Esophagus squamous epithelium (tissue), 5 donors: ENCODE results near the gene TIMM8B. TPM values are rescaled to one million over a fixed set of nuclear protein-coding genes. Genes with fewer than 3 reads are reported as not detected.
"Not testable (repeated sequence)": the region's sequence is repeated elsewhere in the genome, so short reads cannot be mapped to it uniquely, and the experiment has no call there.

ENCODE experiments used
- DNase-seq: peaks from one replicate; lab custom pipeline; 2025; lab: John Stamatoyannopoulos, UW
- H3K27ac ChIP-seq, 4 donors: fragments of 200-600 bp; sonication (generic); one replicate each; pipeline ENCODE4 v1.5.1; 2016 to 2019; ENCODE audit warnings: mild to moderate bottlenecking in 1 of 4
- H3K27me3 ChIP-seq, 4 donors: fragments of 200-600 bp; sonication (generic); 1 replicate in 3 of 4; 2 replicates in 1 of 4; pipeline versions ENCODE4 v1.5.1 to v1.6.0; 2017 to 2021; ENCODE audit warnings: antibody characterized with exemption in 1 of 4
- H3K36me3 ChIP-seq, 3 donors: fragments of 200-600 bp; sonication (generic); one replicate each; pipeline ENCODE4 v1.5.1; 2016 to 2019
- H3K4me1 ChIP-seq, 3 donors: fragments of 200-600 bp; sonication (generic); one replicate each; pipeline ENCODE4 v1.5.1; 2017 to 2019
- H3K4me3 ChIP-seq, 4 donors: fragments of 200-600 bp; sonication (generic); 1 replicate in 3 of 4; 2 replicates in 1 of 4; pipeline ENCODE4 v1.5.1; 2016 to 2019; ENCODE audit warnings: mild to moderate bottlenecking in 2 of 4, moderate library complexity in 1 of 4
- H3K9me3 ChIP-seq, 3 donors: fragments of 200-600 bp; sonication (generic); one replicate each; pipeline ENCODE4 v1.5.1; 2016 to 2019
- POLR2A ChIP-seq, 4 donors: fragments of 450-650 bp; IDR thresholded peaks; one replicate each; pipeline ENCODE4 v1.6.1; 2017; ENCODE audit warnings: antibody characterized with exemption in 4 of 4, mild to moderate bottlenecking in 4 of 4, moderate library complexity in 3 of 4
- whole genome bisulfite sequencing, 2 donors: methylation state at CpG; one replicate each; pipeline ENCODE4 v1.1.5; 2018; 5-methylcytosine and 5-hydroxymethylcytosine counted together
- intact Hi-C: fragments of 100-400 bp; cut with DNase I; formaldehyde crosslinking; loops from one replicate; pipeline ENCODE4 v1.15.0; 2022
- total RNA-seq, 4 donors: library from RNA; depleted of rRNA; stranded (reverse); fragments of >200 nt; gene quantifications; one replicate each; pipeline ENCODE4 v1.1.0, GENCODE V29; 2016
- TF ChIP-seq, protein P1 (sequence below), 6 experiments: fragments of 450-650 bp in 4 of 6; fragments of 200-600 bp in 2 of 6; sonication (generic) in 2 of 6; IDR thresholded peaks; one replicate each; pipeline ENCODE4 v1.5.1; 2016 to 2019; ENCODE audit warnings: antibody characterized with exemption in 6 of 6, mild to moderate bottlenecking in 4 of 6, moderate library complexity in 4 of 6
- donor health status: DM: yes; HTN: yes; CAD: no.

Gene TIMM8B
- total RNA-seq, 4 donors from 2014 or later = 43.5 to 65.3 (median 62.1) TPM

DNA sequence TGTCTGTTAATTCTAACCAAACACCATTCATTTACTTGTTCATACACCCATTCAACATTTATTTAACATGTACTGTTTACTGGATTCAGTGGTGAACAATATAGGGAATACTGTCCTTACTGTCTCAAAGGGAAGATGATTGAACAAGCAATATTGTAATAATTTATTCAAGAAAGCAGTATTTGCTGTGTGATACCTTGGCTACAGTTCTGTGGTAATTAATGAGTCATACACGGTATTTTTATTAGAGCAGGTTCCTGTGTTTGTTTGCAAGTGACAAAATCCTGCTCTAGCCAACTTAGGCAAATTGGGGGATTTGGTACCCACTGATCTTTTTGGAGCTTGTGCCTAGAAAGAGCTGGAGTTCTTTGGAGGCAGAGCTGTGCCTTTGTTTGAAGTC lies 28.5 kb downstream of the TIMM8B start:
- intact Hi-C loops = no loop called here
- Histone ChIP-seq H3K4me1 (no peaks in the 10 kb centered on the region), H3K36me3 (peaks cover 0 to 100% (median 16%) of the 10 kb centered on the region in 3 donors), H3K9me3 (no peaks in the 10 kb centered on the region), H3K27ac (no peak overlapping the region), H3K4me3 (no peak overlapping the region), H3K27me3 (no peaks in the 10 kb centered on the region)
- 24 to 43% methylated on average over 1 of the region's 1 CpG for WGBS, 2 donors
- TF ChIP-seq, protein P1, sequence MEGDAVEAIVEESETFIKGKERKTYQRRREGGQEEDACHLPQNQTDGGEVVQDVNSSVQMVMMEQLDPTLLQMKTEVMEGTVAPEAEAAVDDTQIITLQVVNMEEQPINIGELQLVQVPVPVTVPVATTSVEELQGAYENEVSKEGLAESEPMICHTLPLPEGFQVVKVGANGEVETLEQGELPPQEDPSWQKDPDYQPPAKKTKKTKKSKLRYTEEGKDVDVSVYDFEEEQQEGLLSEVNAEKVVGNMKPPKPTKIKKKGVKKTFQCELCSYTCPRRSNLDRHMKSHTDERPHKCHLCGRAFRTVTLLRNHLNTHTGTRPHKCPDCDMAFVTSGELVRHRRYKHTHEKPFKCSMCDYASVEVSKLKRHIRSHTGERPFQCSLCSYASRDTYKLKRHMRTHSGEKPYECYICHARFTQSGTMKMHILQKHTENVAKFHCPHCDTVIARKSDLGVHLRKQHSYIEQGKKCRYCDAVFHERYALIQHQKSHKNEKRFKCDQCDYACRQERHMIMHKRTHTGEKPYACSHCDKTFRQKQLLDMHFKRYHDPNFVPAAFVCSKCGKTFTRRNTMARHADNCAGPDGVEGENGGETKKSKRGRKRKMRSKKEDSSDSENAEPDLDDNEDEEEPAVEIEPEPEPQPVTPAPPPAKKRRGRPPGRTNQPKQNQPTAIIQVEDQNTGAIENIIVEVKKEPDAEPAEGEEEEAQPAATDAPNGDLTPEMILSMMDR (IDR thresholded peaks at IDR 0.05) = no peak
- no peak for TF ChIP-seq POLR2A (IDR thresholded peaks at IDR 0.05)
- DNase-seq = no peak

DNA sequence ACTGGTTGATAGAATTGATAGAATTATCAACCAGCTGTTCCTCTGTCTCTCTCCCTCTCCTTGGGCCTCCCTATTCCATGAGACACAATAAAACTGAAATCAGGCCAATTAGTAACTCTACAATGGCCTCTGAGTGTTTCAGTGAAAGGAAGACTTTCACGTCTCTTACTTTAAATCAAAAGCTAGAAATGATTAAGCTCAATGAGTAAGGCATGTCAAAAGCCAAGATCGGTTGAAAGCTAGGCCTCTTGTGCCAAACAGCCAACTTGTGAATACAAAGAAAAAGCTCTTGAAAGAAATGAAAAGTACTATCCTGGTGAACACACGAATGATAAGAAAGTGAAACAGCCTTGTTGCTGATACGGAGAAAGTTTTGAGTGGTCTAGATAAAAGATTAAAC lies 29.4 kb downstream of the TIMM8B start:
- Histone ChIP-seq H3K4me1 (no peaks in the 10 kb centered on the region), H3K27ac (no peak overlapping the region), H3K36me3 (peaks cover 0 to 100% (median 21%) of the 10 kb centered on the region in 3 donors), H3K4me3 (no peak overlapping the region), H3K27me3 (no peaks in the 10 kb centered on the region), H3K9me3 (no peaks in the 10 kb centered on the region)
- DNase-seq = no peak
- intact Hi-C loops = no loop called here
- no peak for TF ChIP-seq POLR2A (IDR thresholded peaks at IDR 0.05)
- TF ChIP-seq, protein P1 (IDR thresholded peaks at IDR 0.05) = no peak
- 38 to 52% methylated on average over 4 of the region's 4 CpGs for WGBS, 2 donors

DNA sequence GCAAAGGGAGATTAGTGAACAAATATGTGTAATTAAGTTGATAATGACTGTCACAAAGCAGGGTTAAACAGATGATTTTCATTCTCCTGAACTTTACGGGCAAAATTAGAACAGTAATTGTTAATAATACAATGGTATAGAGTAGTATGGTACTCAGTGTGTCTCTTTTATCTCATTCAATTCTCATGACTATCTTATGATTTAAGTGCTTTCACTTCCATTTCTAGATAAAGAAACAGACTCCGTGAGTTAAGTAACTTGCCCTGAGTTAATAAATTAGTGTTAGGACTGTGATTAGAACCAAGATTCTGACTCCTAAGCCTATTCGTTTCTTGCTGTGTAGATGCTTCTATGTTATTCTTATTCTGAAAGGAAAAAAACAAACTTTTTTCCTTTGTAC lies 34.8 kb downstream of the TIMM8B start:
- 83 to 85% methylated on average over 3 of the region's 3 CpGs for WGBS, 2 donors
- Histone ChIP-seq H3K9me3 (no peaks in the 10 kb centered on the region), H3K4me3 (no peak overlapping the region), H3K36me3 (peaks cover 0 to 96% (median 17%) of the 10 kb centered on the region in 3 donors), H3K4me1 (peaks cover 0 to 17% (median 0%) of the 10 kb centered on the region in 3 donors), H3K27me3 (no peaks in the 10 kb centered on the region), H3K27ac (no peak overlapping the region)
- no peak for DNase-seq
- intact Hi-C loops = no loop called here
- TF ChIP-seq, protein P1 (IDR thresholded peaks at IDR 0.05) = no peak
- TF ChIP-seq POLR2A (IDR thresholded peaks at IDR 0.05) = no peak

DNA sequence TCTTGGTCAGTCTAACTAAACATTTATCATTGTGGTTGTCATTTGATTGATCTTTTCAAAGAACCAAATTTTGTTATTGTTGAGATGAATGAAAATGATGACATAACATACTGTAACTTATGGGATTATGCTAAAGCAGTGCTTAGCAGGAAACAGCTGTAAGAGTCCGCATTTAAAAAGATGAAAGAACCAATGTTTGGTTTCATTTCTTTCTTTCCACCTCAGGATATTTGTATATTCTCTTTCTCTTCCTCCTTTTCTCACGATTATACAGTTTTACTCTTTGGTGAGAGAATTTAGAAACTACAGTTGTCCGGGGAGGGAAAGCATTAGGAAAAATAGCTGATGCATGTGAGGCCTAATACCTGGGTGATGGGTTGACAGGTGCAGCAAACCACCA lies 35.8 kb downstream of the TIMM8B start:
- TF ChIP-seq, protein P1 (IDR thresholded peaks at IDR 0.05) = no peak
- no peak for TF ChIP-seq POLR2A (IDR thresholded peaks at IDR 0.05)
- WGBS, 2 donors = 72 to 85% methylated on average over 3 of the region's 3 CpGs

DNA sequence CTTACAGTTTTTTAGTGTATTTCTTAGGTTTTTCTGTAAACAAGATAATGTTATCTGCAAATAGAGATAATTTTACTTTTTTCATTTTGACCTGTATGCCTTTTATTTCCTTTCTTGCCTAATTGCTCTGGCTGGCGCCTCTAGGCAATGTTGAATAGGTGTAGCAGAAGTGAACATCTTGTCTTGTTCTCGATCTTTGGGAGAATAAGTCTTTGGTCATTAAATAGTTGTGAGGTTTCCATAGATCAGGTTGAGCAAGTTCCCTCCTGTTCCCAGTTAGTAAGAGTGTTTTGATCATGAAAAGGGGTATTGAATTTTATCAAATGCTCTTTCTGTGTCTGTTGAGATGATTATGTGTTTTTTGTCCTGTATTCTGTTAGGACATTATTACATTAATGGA lies 36.8 kb downstream of the TIMM8B start:
- DNase-seq = no peak
- no peak overlapping the region for H3K27ac ChIP-seq
- no peak for TF ChIP-seq POLR2A (IDR thresholded peaks at IDR 0.05)
- TF ChIP-seq, protein P1 (IDR thresholded peaks at IDR 0.05) = no peak
- H3K9me3 ChIP-seq = no peaks in the 10 kb centered on the region
- H3K27me3 ChIP-seq = no peaks in the 10 kb centered on the region
- 36 to 44% methylated on average over 2 of the region's 2 CpGs for WGBS, 2 donors
- peaks cover 0 to 96% (median 22%) of the 10 kb centered on the region in 3 donors for H3K36me3 ChIP-seq
- H3K4me1 ChIP-seq = peaks cover 0 to 17% (median 0%) of the 10 kb centered on the region in 3 donors
- no peak overlapping the region for H3K4me3 ChIP-seq
- intact Hi-C loops = no loop called here

More for the DNA sequence above, 35.8 kb downstream of the TIMM8B start:
- no peaks in the 10 kb centered on the region for H3K9me3 ChIP-seq
- intact Hi-C loops = no loop called here
- no peak for DNase-seq
- H3K36me3 ChIP-seq = peaks cover 0 to 96% (median 17%) of the 10 kb centered on the region in 3 donors
- no peak overlapping the region for H3K27ac ChIP-seq
- no peaks in the 10 kb centered on the region for H3K27me3 ChIP-seq
- H3K4me1 ChIP-seq = peaks cover 0 to 17% (median 0%) of the 10 kb centered on the region in 3 donors
- H3K4me3 ChIP-seq = no peak overlapping the region

DNA sequence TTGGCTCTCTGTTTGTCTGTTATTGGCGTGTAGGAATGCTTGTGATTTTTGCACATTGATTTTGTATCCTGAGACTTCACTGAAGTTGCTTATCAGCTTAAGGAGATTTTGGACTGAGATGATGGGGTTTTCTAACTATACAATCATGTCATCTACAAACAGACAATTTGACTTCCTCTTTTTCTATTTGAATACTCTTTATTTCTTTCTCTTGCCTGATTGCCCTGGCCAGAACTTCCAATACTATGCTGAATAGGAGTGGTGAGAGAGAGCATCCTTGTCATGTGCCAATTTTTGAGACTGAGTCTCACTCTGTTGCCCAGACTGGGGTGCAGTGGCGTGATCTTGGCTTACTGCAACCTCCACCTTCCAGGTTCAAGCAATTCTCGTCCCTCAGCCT lies 38.3 kb downstream of the TIMM8B start:
- H3K36me3 ChIP-seq = peaks cover 0 to 96% (median 20%) of the 10 kb centered on the region in 3 donors
- H3K27ac ChIP-seq = peak overlapping the region in 1 of 4 donors; percentile 26
- intact Hi-C loops, H3K4me3 ChIP-seq, DNase-seq, H3K9me3 ChIP-seq, H3K27me3 ChIP-seq: not testable (repeated sequence)
- WGBS, 2 donors = 76 to 90% methylated on average over 2 to 3 of the region's 3 CpGs
- peaks cover 0 to 17% (median 0%) of the 10 kb centered on the region in 3 donors for H3K4me1 ChIP-seq

DNA sequence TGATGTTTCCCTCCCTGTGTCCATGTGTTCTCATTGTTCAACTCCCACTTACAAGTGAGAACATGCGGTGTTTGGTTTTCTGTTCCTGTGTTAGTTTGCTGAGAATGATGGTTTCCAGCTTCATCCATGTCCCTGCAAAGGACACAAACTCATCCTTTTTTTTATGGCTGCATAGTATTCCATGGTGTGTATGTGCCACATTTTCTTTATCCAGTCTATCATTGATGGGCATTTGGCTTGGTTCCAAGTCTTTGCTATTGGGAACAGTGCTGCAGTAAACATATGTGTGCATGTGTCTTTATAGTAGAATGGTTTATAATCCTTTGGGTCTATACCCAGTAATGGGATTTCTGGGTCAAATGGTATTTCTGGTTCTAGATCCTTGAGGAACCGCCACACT lies 39.9 kb downstream of the TIMM8B start:
- Histone ChIP-seq H3K36me3 (peaks cover 0 to 96% (median 12%) of the 10 kb centered on the region in 3 donors), H3K4me1 (peaks cover 0 to 17% (median 0%) of the 10 kb centered on the region in 3 donors)
- H3K27me3 ChIP-seq, H3K4me3 ChIP-seq, DNase-seq, intact Hi-C loops, H3K9me3 ChIP-seq, H3K27ac ChIP-seq: not testable (repeated sequence)
- WGBS, 2 donors = 83 to 100% methylated on average over 1 to 2 of the region's 2 CpGs
